DMS114 treated with DMSO at 0.1 percent for 48 hours (cell line): Measurements from ENCODE around the gene TMEM174.

Source experiments
- DNase-seq: peaks from one replicate; lab custom pipeline; 2025; ENCODE audit not compliant: unreplicated experiment; lab: John Stamatoyannopoulos, UW

The TMEM174 gene

DNA sequence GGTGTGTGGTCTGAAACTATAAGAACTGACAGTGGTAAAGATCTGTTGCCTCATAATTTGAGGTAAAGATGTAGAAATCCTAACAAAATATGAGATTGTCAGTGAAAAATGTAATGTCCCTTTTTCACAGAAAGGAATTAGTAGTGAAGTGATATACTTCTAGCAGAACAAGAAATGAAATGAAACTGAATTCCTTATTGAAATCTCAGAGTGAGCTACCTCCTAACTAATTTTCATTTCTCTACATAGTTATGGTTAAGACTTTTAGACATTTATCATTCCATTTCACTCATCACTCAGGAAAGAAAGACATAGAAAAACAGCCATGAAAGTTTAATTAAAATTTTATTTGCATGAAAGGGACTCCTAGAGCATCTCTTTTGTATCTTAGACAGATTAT, 48.7 kb downstream of the TMEM174 start:
- DNase-seq = no peak

DNA sequence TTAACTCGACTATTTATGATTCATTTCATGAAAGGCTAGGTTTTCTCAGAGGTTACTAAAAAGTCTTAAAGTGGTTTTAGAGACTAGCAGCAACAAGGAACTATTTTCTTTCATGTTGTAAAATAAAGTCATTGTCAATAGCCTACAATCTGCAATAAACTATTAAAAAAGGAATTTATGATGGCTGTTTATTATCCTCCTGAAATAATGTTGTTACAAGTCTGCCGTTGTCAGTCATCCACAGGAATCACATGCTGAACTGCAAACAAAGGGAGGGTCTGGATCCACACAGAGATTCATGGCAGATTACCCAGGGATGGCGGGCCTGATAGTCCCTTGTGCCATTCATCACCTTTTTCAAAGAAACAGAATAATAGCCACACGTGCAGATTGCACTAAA, 49.2 kb downstream of the TMEM174 start:
- no peak for DNase-seq
